ENCODE results near the gene CPT2.

- TF ChIP-seq CTCF (conservative IDR thresholded peaks at IDR 0.05 in 1 of 2, IDR thresholded peaks at IDR 0.05 in 1 of 2; ENCODE audit: low read depth in 1 of 2, low read length in 2 of 2) (no peak), EZH2 (IDR thresholded peaks at IDR 0.05; ENCODE audit: low read length, missing control alignments) (no peak)
Observed at GRCh38 chr1:53246261-53247134, 49.9 kb downstream of the CPT2 start.
